Loucy (cell line): ENCODE results near the gene SDK2.

Source experiments
- H2AFZ ChIP-seq: fragments of 200-600 bp; sonication (generic); 2 replicates; pipeline ENCODE4 v1.6.0; 2016; ENCODE audit warnings: antibody characterized with exemption, mild to moderate bottlenecking, low read length, moderate library complexity
- H3F3A ChIP-seq: fragments of 200-600 bp; 2 replicates; pipeline ENCODE4 v1.6.0; 2016; ENCODE audit warnings: antibody characterized with exemption, low read depth, mild to moderate bottlenecking
- H3K27me3 ChIP-seq: fragments of 200-600 bp; sonication (generic); 2 replicates; pipeline ENCODE4 v1.6.1; 2014; ENCODE audit warnings: low read length, mild to moderate bottlenecking; ENCODE audit not compliant: insufficient read depth, poor library complexity, severe bottlenecking
- H3K36me3 ChIP-seq: fragments of 200-600 bp; sonication (generic); 2 replicates; pipeline ENCODE4 v1.6.1; 2016; ENCODE audit warnings: low read length; ENCODE audit not compliant: insufficient read depth
- H3K4me1 ChIP-seq: fragments of 200-600 bp; sonication (generic); 2 replicates; pipeline ENCODE4 v1.5.1; 2014; ENCODE audit warnings: low read length, mild to moderate bottlenecking; ENCODE audit not compliant: insufficient read depth, poor library complexity, severe bottlenecking
- H3K4me2 ChIP-seq: fragments of 200-600 bp; sonication (generic); 2 replicates; pipeline ENCODE4 v1.6.0; 2014; ENCODE audit warnings: antibody characterized with exemption, low read length, low read depth, mild to moderate bottlenecking; ENCODE audit not compliant: poor library complexity, severe bottlenecking
- H3K4me3 ChIP-seq: fragments of 200-600 bp; sonication (generic); 2 replicates; pipeline ENCODE4 v1.5.1; 2014; ENCODE audit warnings: low read length, mild to moderate bottlenecking, mixed read lengths; ENCODE audit not compliant: poor library complexity, severe bottlenecking
- H3K79me2 ChIP-seq: fragments of 200-600 bp; sonication (generic); 2 replicates; pipeline ENCODE4 v1.6.1; 2014; ENCODE audit warnings: low read length; ENCODE audit not compliant: insufficient read depth
- H3K9ac ChIP-seq: fragments of 200-600 bp; sonication (generic); 2 replicates; pipeline ENCODE4 v1.6.0; 2014; ENCODE audit warnings: mild to moderate bottlenecking, low read depth, low read length, moderate library complexity; ENCODE audit not compliant: poor library complexity, severe bottlenecking
- H3K9me2 ChIP-seq: fragments of 200-600 bp; sonication (generic); replicated peaks from 2 replicates; pipeline ENCODE4 v1.6.1; 2016; ENCODE audit warnings: low read depth, low read length, mixed read lengths
- H3K9me3 ChIP-seq: fragments of 200-600 bp; sonication (generic); 2 replicates; pipeline ENCODE4 v1.6.1; 2014; ENCODE audit warnings: mild to moderate bottlenecking, antibody characterized with exemption, low read length, low read depth; ENCODE audit not compliant: insufficient read depth
- H4K20me1 ChIP-seq: fragments of 200-600 bp; sonication (generic); 2 replicates; pipeline ENCODE4 v1.6.0; 2014; ENCODE audit warnings: antibody characterized with exemption, low read length, mild to moderate bottlenecking; ENCODE audit not compliant: insufficient read depth, poor library complexity, severe bottlenecking
- CTCF ChIP-seq: fragments of 200-600 bp; sonication (generic); conservative IDR thresholded peaks from 2 replicates; pipeline ENCODE4 v1.5.1; 2014; ENCODE audit warnings: mild to moderate bottlenecking, antibody characterized with exemption, low read length
- EZH2phosphoT487 ChIP-seq: fragments of 200-600 bp; IDR thresholded peaks from 2 replicates; pipeline ENCODE4 v1.6.1; 2018; ENCODE audit warnings: antibody characterized with exemption, mild to moderate bottlenecking, moderate library complexity, borderline replicate concordance

The SDK2 gene

GRCh38 chr17:73522107-73522506 is 122.1 kb downstream of the SDK2 start:
- no peak overlapping the region for H3K9ac ChIP-seq
- no peak overlapping the region for H3K4me2 ChIP-seq
- no peaks in the 10 kb centered on the region for H3K9me3 ChIP-seq
- no peak overlapping the region for H2AFZ ChIP-seq
- TF ChIP-seq EZH2phosphoT487 (no peak), CTCF (no peak)
- no peaks in the 10 kb centered on the region for H3K27me3 ChIP-seq
- no peaks in the 10 kb centered on the region for H3F3A ChIP-seq
- H3K79me2 ChIP-seq = peaks cover 9% of the 10 kb centered on the region; the same call in 1 of the 2 replicates
- no peak overlapping the region for H3K4me3 ChIP-seq
- no peaks in the 10 kb centered on the region; the same call in 1 of the 2 replicates for H3K36me3 ChIP-seq
- no peaks in the 10 kb centered on the region for H3K4me1 ChIP-seq
- H4K20me1 ChIP-seq = no peaks in the 10 kb centered on the region
- no peaks in the 10 kb centered on the region for H3K9me2 ChIP-seq

- no peaks in the 10 kb centered on the region for H3F3A ChIP-seq
- no peak overlapping the region for H3K4me3 ChIP-seq
- H3K9ac ChIP-seq = no peak overlapping the region
- no peak overlapping the region for H3K4me2 ChIP-seq
- H3K36me3 ChIP-seq = no peaks in the 10 kb centered on the region; the same call in 1 of the 2 replicates
- no peaks in the 10 kb centered on the region for H3K4me1 ChIP-seq
- H3K79me2 ChIP-seq = peaks cover 9% of the 10 kb centered on the region; the same call in 1 of the 2 replicates
- H3K27me3 ChIP-seq = no peaks in the 10 kb centered on the region
- TF ChIP-seq CTCF (no peak), EZH2phosphoT487 (no peak)
- no peak overlapping the region for H2AFZ ChIP-seq
- H3K9me3 ChIP-seq = no peaks in the 10 kb centered on the region
- H3K9me2 ChIP-seq = no peaks in the 10 kb centered on the region
- no peaks in the 10 kb centered on the region for H4K20me1 ChIP-seq
Observed at GRCh38 chr17:73521376-73521775, 122.9 kb downstream of the SDK2 start.

- Histone ChIP-seq H3K27me3 (no peaks in the 10 kb centered on the region), H3K4me3 (no peak overlapping the region), H4K20me1 (no peaks in the 10 kb centered on the region), H3K9me2 (no peaks in the 10 kb centered on the region), H3K36me3 (no peaks in the 10 kb centered on the region; the same call in 1 of the 2 replicates), H3K79me2 (peaks cover 9% of the 10 kb centered on the region; the same call in 1 of the 2 replicates), H3F3A (no peaks in the 10 kb centered on the region), H3K9me3 (no peaks in the 10 kb centered on the region), H3K4me1 (no peaks in the 10 kb centered on the region), H3K4me2 (no peak overlapping the region), H2AFZ (no peak overlapping the region), H3K9ac (no peak overlapping the region)
- TF ChIP-seq CTCF (no peak), EZH2phosphoT487 (no peak)
Observed at GRCh38 chr17:73520369-73520761, 123.9 kb downstream of the SDK2 start.
